ENCODE measurements around the gene EHF. TPM values are rescaled to one million over a fixed set of nuclear protein-coding genes. Genes with fewer than 3 reads are reported as not detected.

EHF gene
- total RNA-seq, 1 experiment from 2014 or later = 1.1 TPM

DNA sequence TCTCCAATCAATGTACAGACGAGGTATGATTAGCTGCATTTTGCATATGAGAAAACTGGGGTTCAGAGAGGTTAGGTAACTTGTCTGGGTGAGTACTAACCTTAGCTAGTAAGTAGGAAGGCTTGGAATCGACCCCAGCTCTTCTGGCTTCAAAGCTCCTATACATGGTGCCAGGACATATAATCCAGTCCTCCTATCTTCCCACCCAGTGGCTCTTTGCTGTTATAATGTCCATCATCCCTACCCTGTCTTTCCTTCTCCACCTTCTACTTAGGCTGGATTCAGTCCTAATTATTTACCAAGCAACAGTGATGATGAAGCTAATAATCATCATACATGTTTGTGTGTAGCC is 20.0 kb downstream of the EHF start:
- DNase-seq (ENCODE audit: unreplicated experiment) = no peak
- intact Hi-C loops (cut with micrococcal nuclease) = no loop called here
- Mint-ChIP-seq H3K4me3 (ENCODE audit: unreplicated experiment) (peak overlapping the region; percentile 35), H3K9me3 (ENCODE audit: unreplicated experiment) (no peaks in the 10 kb centered on the region), H3K36me3 (ENCODE audit: insufficient read depth, unreplicated experiment) (peaks cover 6% of the 10 kb centered on the region), H3K4me1 (ENCODE audit: insufficient read depth, unreplicated experiment) (peaks cover 57% of the 10 kb centered on the region), H3K27me3 (ENCODE audit: insufficient read depth, unreplicated experiment) (no peaks in the 10 kb centered on the region), H3K27ac (ENCODE audit: low read depth, unreplicated experiment) (peak overlapping the region; percentile 87)
- POLR2A ChIA-PET = interaction anchor here (0.7 to 15.2 kb wide), 16 partner anchors 8 to 275 kb away, joined by 3 to 273 read pairs (median 4); partner anchors contain the start of genes APIP and PDHX
- no TSS peak for BruUV-seq (replicated peaks)
- TF ChIP-seq, protein P1, sequence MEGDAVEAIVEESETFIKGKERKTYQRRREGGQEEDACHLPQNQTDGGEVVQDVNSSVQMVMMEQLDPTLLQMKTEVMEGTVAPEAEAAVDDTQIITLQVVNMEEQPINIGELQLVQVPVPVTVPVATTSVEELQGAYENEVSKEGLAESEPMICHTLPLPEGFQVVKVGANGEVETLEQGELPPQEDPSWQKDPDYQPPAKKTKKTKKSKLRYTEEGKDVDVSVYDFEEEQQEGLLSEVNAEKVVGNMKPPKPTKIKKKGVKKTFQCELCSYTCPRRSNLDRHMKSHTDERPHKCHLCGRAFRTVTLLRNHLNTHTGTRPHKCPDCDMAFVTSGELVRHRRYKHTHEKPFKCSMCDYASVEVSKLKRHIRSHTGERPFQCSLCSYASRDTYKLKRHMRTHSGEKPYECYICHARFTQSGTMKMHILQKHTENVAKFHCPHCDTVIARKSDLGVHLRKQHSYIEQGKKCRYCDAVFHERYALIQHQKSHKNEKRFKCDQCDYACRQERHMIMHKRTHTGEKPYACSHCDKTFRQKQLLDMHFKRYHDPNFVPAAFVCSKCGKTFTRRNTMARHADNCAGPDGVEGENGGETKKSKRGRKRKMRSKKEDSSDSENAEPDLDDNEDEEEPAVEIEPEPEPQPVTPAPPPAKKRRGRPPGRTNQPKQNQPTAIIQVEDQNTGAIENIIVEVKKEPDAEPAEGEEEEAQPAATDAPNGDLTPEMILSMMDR (IDR thresholded peaks at IDR 0.05; ENCODE audit: unreplicated experiment) = no peak
- CTCF ChIA-PET = interaction anchor here (0.6 to 6.1 kb wide), 10 partner anchors 10 to 267 kb away, joined by 3 to 44 read pairs (median 3); no protein-coding TSS in a partner anchor

DNA sequence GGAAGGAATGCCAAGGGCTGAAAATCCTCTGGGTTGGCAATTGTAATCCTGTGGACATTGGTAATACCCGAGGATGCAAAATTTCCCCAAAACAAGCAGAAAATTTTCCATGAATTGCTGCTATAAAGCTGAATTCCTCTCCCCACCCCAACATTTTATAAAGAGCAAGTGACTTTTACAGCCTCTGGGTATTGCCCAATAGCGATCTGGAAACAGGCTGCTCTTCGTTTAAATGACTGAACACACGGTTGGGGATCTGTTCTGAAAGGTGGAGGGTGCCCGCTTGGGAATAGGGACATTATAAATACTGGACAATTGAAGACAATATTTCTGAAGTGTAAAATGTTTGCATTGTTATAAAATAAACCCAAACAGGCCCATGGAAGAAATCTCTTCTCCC is 20.6 kb downstream of the EHF start:
- Mint-ChIP-seq H3K4me1 (ENCODE audit: insufficient read depth, unreplicated experiment) (peaks cover 60% of the 10 kb centered on the region), H3K27ac (ENCODE audit: low read depth, unreplicated experiment) (peak overlapping the region; percentile 87), H3K9me3 (ENCODE audit: unreplicated experiment) (no peaks in the 10 kb centered on the region), H3K36me3 (ENCODE audit: insufficient read depth, unreplicated experiment) (peaks cover 6% of the 10 kb centered on the region), H3K4me3 (ENCODE audit: unreplicated experiment) (peak overlapping the region; percentile 40), H3K27me3 (ENCODE audit: insufficient read depth, unreplicated experiment) (no peaks in the 10 kb centered on the region)
- TF ChIP-seq, protein P1 (IDR thresholded peaks at IDR 0.05; ENCODE audit: unreplicated experiment) = no peak
- CTCF ChIA-PET = interaction anchor here (0.6 to 6.1 kb wide), 8 partner anchors 11 to 268 kb away, joined by 3 to 44 read pairs (median 4); no protein-coding TSS in a partner anchor
- POLR2A ChIA-PET = interaction anchor here (0.7 to 15.2 kb wide), 12 partner anchors 9 to 260 kb away, joined by 3 to 273 read pairs (median 4); no protein-coding TSS in a partner anchor
- intact Hi-C loops (cut with micrococcal nuclease) = no loop called here
- DNase-seq (ENCODE audit: unreplicated experiment) = peak; percentile 41
- no TSS peak for BruUV-seq (replicated peaks)

DNA sequence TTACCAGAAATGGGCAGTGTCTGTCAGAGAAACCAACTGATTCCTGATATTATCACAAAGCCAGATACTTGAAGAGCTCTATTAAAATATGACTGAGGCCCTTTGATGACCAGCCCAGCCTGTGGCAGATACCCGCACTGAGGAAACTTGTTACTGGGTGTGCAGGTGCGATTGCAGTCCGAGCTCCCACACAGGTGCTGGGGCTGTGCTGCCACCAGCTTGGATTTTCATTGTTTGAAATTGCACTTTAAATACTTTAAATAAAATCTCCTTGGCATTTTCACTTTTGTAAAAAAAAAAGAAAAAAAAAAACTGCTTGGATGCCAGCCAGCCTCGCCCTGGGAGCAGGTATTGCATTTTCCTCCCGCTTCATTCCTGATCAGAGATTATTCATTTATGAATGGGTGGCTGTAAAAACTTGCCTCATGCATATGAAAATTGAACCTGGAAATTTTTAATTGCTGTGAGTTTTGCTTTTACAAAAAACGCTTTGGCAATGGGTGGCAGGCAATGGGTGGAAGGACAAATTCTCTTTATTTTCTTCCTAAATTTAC is 21.2 kb downstream of the EHF start:
- H3K27me3 Mint-ChIP-seq (ENCODE audit: insufficient read depth, unreplicated experiment) = no peaks in the 10 kb centered on the region
- intact Hi-C loops (cut with micrococcal nuclease) = no loop called here
- H3K27ac Mint-ChIP-seq (ENCODE audit: low read depth, unreplicated experiment) = peak overlapping the region; percentile 87
- CTCF ChIA-PET = interaction anchor here (0.6 to 6.1 kb wide), 7 partner anchors 11 to 247 kb away, joined by 3 to 44 read pairs (median 11); no protein-coding TSS in a partner anchor
- DNase-seq (ENCODE audit: unreplicated experiment) = peak; percentile 35
- no TSS peak for BruUV-seq (replicated peaks)
- TF ChIP-seq, protein P1 (IDR thresholded peaks at IDR 0.05; ENCODE audit: unreplicated experiment) = no peak
- POLR2A ChIA-PET = interaction anchor here (0.7 to 15.2 kb wide), 11 partner anchors 8 to 260 kb away, joined by 3 to 273 read pairs (median 4); no protein-coding TSS in a partner anchor
- peaks cover 11% of the 10 kb centered on the region for H3K36me3 Mint-ChIP-seq (ENCODE audit: insufficient read depth, unreplicated experiment)
- H3K4me3 Mint-ChIP-seq (ENCODE audit: unreplicated experiment) = peak overlapping the region; percentile 40
- no peaks in the 10 kb centered on the region for H3K9me3 Mint-ChIP-seq (ENCODE audit: unreplicated experiment)
- H3K4me1 Mint-ChIP-seq (ENCODE audit: insufficient read depth, unreplicated experiment) = peaks cover 60% of the 10 kb centered on the region

DNA sequence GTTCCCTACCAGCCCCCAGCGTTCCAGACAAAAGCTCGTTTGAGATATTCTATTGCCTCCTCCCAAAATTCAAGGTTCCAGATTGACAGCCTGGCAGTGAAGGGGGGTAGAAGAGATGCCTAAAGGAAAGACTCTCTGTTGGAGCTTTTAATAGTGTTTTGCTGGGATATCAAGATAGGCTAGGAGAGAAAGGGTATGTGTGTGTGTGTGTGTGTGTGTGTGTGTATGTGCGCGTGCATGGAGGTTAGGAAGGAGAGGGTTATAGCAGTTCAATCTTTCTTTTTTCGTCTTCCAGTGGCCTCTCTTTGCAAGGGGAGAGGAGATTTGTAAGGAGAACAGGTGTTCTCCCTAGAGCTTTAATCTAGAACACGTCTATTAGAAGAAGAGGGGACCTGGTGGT is 22.0 kb downstream of the EHF start:
- TF ChIP-seq, protein P1 (IDR thresholded peaks at IDR 0.05; ENCODE audit: unreplicated experiment) = no peak
- POLR2A ChIA-PET = interaction anchor here (0.6 to 15.2 kb wide), 10 partner anchors 7 to 247 kb away, joined by 3 to 273 read pairs (median 3); partner anchors contain the start of gene EHF
- Mint-ChIP-seq H3K4me3 (ENCODE audit: unreplicated experiment) (peak overlapping the region; percentile 39), H3K36me3 (ENCODE audit: insufficient read depth, unreplicated experiment) (peaks cover 11% of the 10 kb centered on the region), H3K4me1 (ENCODE audit: insufficient read depth, unreplicated experiment) (peaks cover 60% of the 10 kb centered on the region), H3K9me3 (ENCODE audit: unreplicated experiment) (no peaks in the 10 kb centered on the region), H3K27me3 (ENCODE audit: insufficient read depth, unreplicated experiment) (no peaks in the 10 kb centered on the region), H3K27ac (ENCODE audit: low read depth, unreplicated experiment) (peak overlapping the region; percentile 65)
- DNase-seq (ENCODE audit: unreplicated experiment) = no peak
- BruUV-seq (replicated peaks) = TSS peak; percentile 75
- intact Hi-C loops (cut with micrococcal nuclease) = no loop called here
- CTCF ChIA-PET = interaction anchor here (0.6 to 3.1 kb wide), 9 partner anchors 10 to 845 kb away, joined by 3 to 20 read pairs (median 4); no protein-coding TSS in a partner anchor
